K562 (cell line): ENCODE data around the gene GPX5. TPM values are rescaled to one million over a fixed set of nuclear protein-coding genes. Genes with fewer than 3 reads are reported as not detected.

ENCODE experiments used
- ATAC-seq: fragments of 200-7000 bp; cut with Tn5 transposase; 3 replicates; pipeline ENCODE4 v1.9.1; 2020; ENCODE audit warnings: moderate library complexity
- BruUV-seq: library from RNA; stranded (reverse); fragments of 400-500 nt; replicated peaks from 2 replicates; lab custom pipeline; 2021; lab: Mats Ljungman, UMichigan
- CTCF ChIA-PET: fragments of 300-600 bp; formaldehyde crosslinking; extraction: SDS; loops from one replicate; lab custom pipeline; 2021; ENCODE audit warnings: low intra/inter-chr PET ratio; lab: Yijun Ruan, JAX
- POLR2A ChIA-PET: fragments of 300-600, 350-650 bp; sonication (Branson Sonifier 250); formaldehyde crosslinking; extraction: SDS; loops from one replicate; lab custom pipeline; 2021; ENCODE audit warnings: antibody characterized with exemption, inconsistent platforms; lab: Yijun Ruan, JAX
- DNase-seq, 4 experiments: peaks; one replicate each; pipeline versions ENCODE4 v3.0.0 to v3.0.0-alpha.2; 2011 to 2018; ENCODE audit warnings: low spot score in 3 of 4, mixed read lengths in 3 of 4; ENCODE audit errors: extremely low read depth in 1 of 4
- FAIRE-seq: peaks from 2 replicates; lab custom pipeline; 2011; peaks lifted over from hg19 to GRCh38; lab: Jason Lieb, UNC
- H2AFZ ChIP-seq: 2 replicates; pipeline ENCODE4 v1.6.0; 2011; ENCODE audit warnings: low read depth, low read length, control low read depth, inconsistent platforms
- H3K27ac ChIP-seq: fragments of 200-600 bp; 3 replicates; pipeline ENCODE4 v1.8.0; 2011; ENCODE audit warnings: low read depth, mild to moderate bottlenecking, control low read depth, inconsistent platforms, low read length, moderate library complexity, mixed read lengths; ENCODE audit errors: extremely low read depth
- H3K27me3 ChIP-seq, 2 experiments: fragments of 300-600 bp in 1 of 2; 2 replicates in 1 of 2; 3 replicates in 1 of 2; pipeline versions ENCODE4 v1.6.0 to v1.8.0; 2011; ENCODE audit warnings: inconsistent platforms in 2 of 2, low read length in 2 of 2, mild to moderate bottlenecking in 1 of 2, mixed read lengths in 1 of 2, moderate library complexity in 1 of 2; ENCODE audit not compliant: control insufficient read depth in 2 of 2, insufficient read depth in 2 of 2
- H3K36me3 ChIP-seq: fragments of 300-600 bp; 3 replicates; pipeline ENCODE4 v1.8.0; 2011; ENCODE audit warnings: mild to moderate bottlenecking, low read length, inconsistent platforms; ENCODE audit not compliant: control insufficient read depth, insufficient read depth
- H3K4me1 ChIP-seq, 2 experiments: fragments of 200-600 bp in 1 of 2; replicated peaks in 1 of 2; 2 replicates in 1 of 2; 3 replicates in 1 of 2; pipeline versions ENCODE4 v1.5.1 to v1.8.0; 2011; ENCODE audit warnings: inconsistent platforms in 2 of 2, low read length in 2 of 2, mild to moderate bottlenecking in 1 of 2, mixed read lengths in 1 of 2, moderate library complexity in 1 of 2; ENCODE audit not compliant: control insufficient read depth in 2 of 2, insufficient read depth in 2 of 2
- H3K4me2 ChIP-seq: 2 replicates; pipeline ENCODE4 v1.6.1; 2011; ENCODE audit warnings: low read length, control low read depth, inconsistent platforms, mixed read lengths; ENCODE audit not compliant: insufficient read depth
- H3K4me3 ChIP-seq: fragments of 200-600 bp; sonication (generic), shearing (Covaris generic); 2 replicates; pipeline ENCODE4 v1.5.1; 2016; ENCODE audit warnings: control low read depth, inconsistent platforms
- H3K79me2 ChIP-seq: fragments of 200-600 bp; 3 replicates; pipeline ENCODE4 v1.8.0; 2011; ENCODE audit warnings: low read length, inconsistent platforms; ENCODE audit not compliant: control insufficient read depth, insufficient read depth
- H3K9ac ChIP-seq, 2 experiments: 2 replicates each; pipeline versions ENCODE4 v1.6.0 to v1.6.1; 2011; ENCODE audit warnings: low read depth in 2 of 2, low read length in 2 of 2, control low read depth in 1 of 2, inconsistent platforms in 1 of 2, mild to moderate bottlenecking in 1 of 2, mixed read lengths in 1 of 2; ENCODE audit not compliant: insufficient read depth in 1 of 2
- H3K9me1 ChIP-seq: one replicate; pipeline ENCODE4 v1.6.0; 2011; ENCODE audit warnings: inconsistent platforms, mild to moderate bottlenecking, low read length, moderate library complexity; ENCODE audit not compliant: control insufficient read depth, insufficient read depth
- H3K9me3 ChIP-seq: replicated peaks from 2 replicates; pipeline ENCODE4 v1.5.1; 2011; ENCODE audit warnings: low read depth, low read length, inconsistent platforms; ENCODE audit not compliant: control insufficient read depth, insufficient read depth
- H4K20me1 ChIP-seq: replicated peaks from 2 replicates; pipeline ENCODE4 v1.6.1; 2011; ENCODE audit warnings: low read length, inconsistent platforms, mixed read lengths; ENCODE audit not compliant: control insufficient read depth, insufficient read depth
- BRD9 ChIP-seq: fragments of 450-650 bp; IDR thresholded peaks from 2 replicates; pipeline ENCODE4 v1.6.1; 2018; ENCODE audit warnings: low read depth; ENCODE audit not compliant: partially characterized antibody
- BRF1 ChIP-seq: IDR thresholded peaks from 3 replicates; pipeline ENCODE4 v1.6.1; 2011; ENCODE audit warnings: borderline replicate concordance, mild to moderate bottlenecking; ENCODE audit not compliant: insufficient read length; ENCODE audit errors: extremely low read depth
- CTBP1 ChIP-seq: fragments of 450-650 bp; IDR thresholded peaks from 2 replicates; pipeline ENCODE4 v1.6.1; 2016; ENCODE audit warnings: borderline replicate concordance
- CTCFL ChIP-seq: IDR thresholded peaks from 2 replicates; pipeline ENCODE4 v1.6.1; 2011; ENCODE audit warnings: borderline replicate concordance, low read depth, mild to moderate bottlenecking, moderate library complexity, low read length; ENCODE audit not compliant: insufficient read depth, poor library complexity, severe bottlenecking
- FOXM1 ChIP-seq, 2 experiments: fragments of 450-650 bp in 1 of 2; sonication (generic) in 1 of 2; formaldehyde crosslinking in 1 of 2; IDR thresholded peaks; 2 replicates each; pipeline versions ENCODE4 v1.6.1 to v1.9.0; 2017 to 2022; ENCODE audit warnings: low read depth in 2 of 2, mild to moderate bottlenecking in 2 of 2, missing genetic modification reagents in 1 of 2, moderate library complexity in 1 of 2
- GTF3C2 ChIP-seq: IDR thresholded peaks from 3 replicates; pipeline ENCODE4 v1.6.1; 2011; ENCODE audit warnings: borderline replicate concordance, mild to moderate bottlenecking, moderate library complexity; ENCODE audit not compliant: insufficient read length; ENCODE audit errors: extremely low read depth
- HDAC2 ChIP-seq: fragments of 450-650 bp; IDR thresholded peaks from 2 replicates; pipeline ENCODE4 v1.6.1; 2016; ENCODE audit warnings: mild to moderate bottlenecking
- HOXB6 ChIP-seq: fragments of 250-450 bp; sonication (Bioruptor Pico); IDR thresholded peaks from 2 replicates; pipeline ENCODE4 v1.5.1; 2022; ENCODE audit warnings: mild to moderate bottlenecking, borderline replicate concordance
- PHF21A ChIP-seq: fragments of 450-650 bp; IDR thresholded peaks from 2 replicates; pipeline ENCODE4 v1.6.1; 2017; ENCODE audit warnings: low read depth, borderline replicate concordance
- PRMT5 ChIP-seq: sonication (generic); formaldehyde crosslinking; IDR thresholded peaks from 2 replicates; pipeline ENCODE4 v1.5.0; 2020; ENCODE audit warnings: missing genetic modification reagents
- SNAPC5 ChIP-seq: fragments of 250-450 bp; sonication (Bioruptor Pico); IDR thresholded peaks from 2 replicates; pipeline ENCODE4 v1.8.0; 2021; ENCODE audit warnings: moderate library complexity, mild to moderate bottlenecking, inconsistent platforms
- TAF15 ChIP-seq: fragments of 200-400 bp; formaldehyde crosslinking; IDR thresholded peaks from 2 replicates; pipeline ENCODE4 v1.6.1; 2017; ENCODE audit warnings: mild to moderate bottlenecking, low read depth, low read length, moderate library complexity
- TBL1XR1 ChIP-seq, 2 experiments: IDR thresholded peaks; 2 replicates each; pipeline ENCODE4 v1.6.1; 2012; ENCODE audit warnings: improper control_type of control experiment in 2 of 2, low read length in 2 of 2, mild to moderate bottlenecking in 1 of 2
- TEAD1 ChIP-seq, 2 experiments: fragments of 450-650 bp in 1 of 2; sonication (generic) in 1 of 2; formaldehyde crosslinking; IDR thresholded peaks; 2 replicates each; pipeline versions ENCODE4 v1.4.0 to v1.8.0; 2020 to 2022; ENCODE audit warnings: mild to moderate bottlenecking in 2 of 2, missing genetic modification reagents in 1 of 2
- ZFP1 ChIP-seq: fragments of 450-650 bp; formaldehyde crosslinking; IDR thresholded peaks from 2 replicates; pipeline ENCODE4 v1.4.0; 2020; ENCODE audit warnings: mild to moderate bottlenecking, mixed read lengths
- ZNF764 ChIP-seq: fragments of 250-450 bp; sonication (Bioruptor Pico); IDR thresholded peaks from 2 replicates; pipeline ENCODE4 v1.4.0; 2020; ENCODE audit warnings: low read depth, mild to moderate bottlenecking, moderate library complexity
- WGBS: fragments of 100-300 bp; shearing (Covaris generic); methylation state at CpG from one replicate; pipeline ENCODE4 v1.1.6; 2016; ENCODE audit warnings: low coverage, mixed read lengths; ENCODE audit not compliant: insufficient coverage; ENCODE audit errors: missing lambda C conversion rate; 5-methylcytosine and 5-hydroxymethylcytosine counted together
- in situ Hi-C: fragments of 300-500 bp; cut with MboI; formaldehyde crosslinking; loops from 4 replicates; pipeline ENCODE4 v1.15.0; 2018; ENCODE audit warnings: inconsistent platforms, mixed read lengths
- intact Hi-C: fragments of 100-400 bp; cut with micrococcal nuclease; formaldehyde crosslinking; loops from 2 replicates; pipeline ENCODE4 v1.14.2; 2022
- polyA plus RNA-seq, 8 experiments: library from polyadenylated mRNA; depleted of rRNA in 4 of 8; stranded (reverse) in 5 of 8; unstranded in 3 of 8; fragments of >200 nt; fragmentation: Nextera tagmentation in 2 of 8; fragmentation: Illumina TruSeq in 1 of 8; extraction: Ambion mirVana in 2 of 8; extraction: Trizol in 1 of 8; gene quantifications; 2 replicates each; pipeline versions ENCODE4 v1.2.1 to v1.2.3, GENCODE V29; 2011 to 2014; ENCODE audit warnings: inconsistent platforms in 1 of 8, missing spikeins in 1 of 8
- total RNA-seq, 7 experiments: library from RNA; depleted of rRNA in 6 of 7; stranded (reverse); fragments of >200 nt in 6 of 7; fragmentation: Illumina TruSeq in 2 of 7; extraction: Trizol in 2 of 7; gene quantifications; 2 replicates each; pipeline versions ENCODE4 v1.2.1 to v1.2.3, GENCODE V29; 2011 to 2021; ENCODE audit warnings: low replicate concordance in 1 of 7

GPX5 gene
- total and polyA plus RNA-seq, 9 of the 15 experiments (the other 6 are each of a cell fraction or from before 2014, with no cell fraction given): 0.07 to 0.18 (median 0.15) TPM; not detected in 6

- ATAC-seq (peak; percentile 95), DNase-seq (peak; percentile 53 to 89 (median 70)), FAIRE-seq (peak; percentile 93)
- H3K36me3 ChIP-seq: no peaks in the 10 kb centered on the region
- in situ Hi-C loops (no loop called here), intact Hi-C loops (no loop called here)
- ChIA-PET POLR2A (interaction anchor here (0.7 to 2.1 kb wide), 9 partner anchors 9 to 673 kb away, joined by 3 to 15 read pairs (median 4); a partner anchor contains a TSS), CTCF (no interaction called here)
- H4K20me1 ChIP-seq: no peaks in the 10 kb centered on the region
- peak overlapping the region; percentile 76 for H3K27ac ChIP-seq
- H3K4me2 ChIP-seq: peak overlapping the region; percentile 44
- peak overlapping the region; percentile 71 for H2AFZ ChIP-seq
- no peak overlapping the region for H3K4me3 ChIP-seq
- peaks cover 5% of the 10 kb centered on the region; the same call in 1 of the 2 replicates for H3K9me3 ChIP-seq
- 2% methylated on average over 7 of the region's 7 CpGs for WGBS
- no peaks in the 10 kb centered on the region for H3K9me1 ChIP-seq
- peak overlapping the region in 1 of 2 experiments; percentile 56; a peak in 2 of 4 replicates for H3K9ac ChIP-seq
- BruUV-seq: no TSS peak
- no peaks in the 10 kb centered on the region for H3K79me2 ChIP-seq
- peaks cover 4 to 50% of the 10 kb centered on the region in 2 experiments; a peak in 3 of 5 replicates for H3K4me1 ChIP-seq
- H3K27me3 ChIP-seq: no peaks in the 10 kb centered on the region
- TF ChIP-seq TEAD1 (CRISPR knock-in tag; IDR thresholded peaks at IDR 0.05) (0 out of 4 replicates have a peak, but pooled peaks have one; percentile 23 to 33), ZNF764 (CRISPR knock-in tag) (no peak), CTCFL (no peak), BRD9 (no peak), BRF1 (no peak), CTBP1 (peak; percentile 80; the same call in 1 of the 2 replicates), ZFP1 (CRISPR knock-in tag) (no peak), HOXB6 (CRISPR knock-in tag) (no peak), GTF3C2 (no peak), TBL1XR1 (IDR thresholded peaks at IDR 0.05; ENCODE audit: low read length in 2 of 2) (peak in 1 of 2 experiments; percentile 88; a peak in 3 of 4 replicates), FOXM1 (IDR thresholded peaks at IDR 0.05; ENCODE audit: low read depth) (peak; percentile 84), FOXM1 (CRISPR knock-in tag; IDR thresholded peaks at IDR 0.05; ENCODE audit: low read depth) (peak; percentile 52; the same call in 1 of the 2 replicates), PHF21A (no peak), TAF15 (no peak), PRMT5 (no peak), SNAPC5 (no peak), HDAC2 (peak; percentile 73; the same call in 1 of the 2 replicates)
Observed at GRCh38 chr6:28565823-28566526, 40.3 kb downstream of the GPX5 start.
